GM18861 (cell line): ENCODE data around the gene CFP.
"Not testable (repeated sequence)": the region's sequence is repeated elsewhere in the genome, so short reads cannot be mapped to it uniquely, and the experiment has no call there.

Experiments used
- ATAC-seq: cut with Tn5 transposase; IDR thresholded peaks from one replicate; pipeline ENCODE4 v1.9.1; 2021; ENCODE audit not compliant: unreplicated experiment

CFP gene

GRCh38 chrX:47607091-47607490 is 22.6 kb downstream of the CFP start:
- ATAC-seq, result no peak

GRCh38 chrX:47605024-47605423 is 24.7 kb downstream of the CFP start:
- ATAC-seq, result no peak

- not testable (repeated sequence) for ATAC-seq
Measured at GRCh38 chrX:47603125-47603524, 26.6 kb downstream of the CFP start.

- no peak for ATAC-seq
Measured at GRCh38 chrX:47597222-47597621, 32.5 kb downstream of the CFP start.

- ATAC-seq, result no peak
Measured at GRCh38 chrX:47596256-47596655, 33.5 kb downstream of the CFP start.

DNA sequence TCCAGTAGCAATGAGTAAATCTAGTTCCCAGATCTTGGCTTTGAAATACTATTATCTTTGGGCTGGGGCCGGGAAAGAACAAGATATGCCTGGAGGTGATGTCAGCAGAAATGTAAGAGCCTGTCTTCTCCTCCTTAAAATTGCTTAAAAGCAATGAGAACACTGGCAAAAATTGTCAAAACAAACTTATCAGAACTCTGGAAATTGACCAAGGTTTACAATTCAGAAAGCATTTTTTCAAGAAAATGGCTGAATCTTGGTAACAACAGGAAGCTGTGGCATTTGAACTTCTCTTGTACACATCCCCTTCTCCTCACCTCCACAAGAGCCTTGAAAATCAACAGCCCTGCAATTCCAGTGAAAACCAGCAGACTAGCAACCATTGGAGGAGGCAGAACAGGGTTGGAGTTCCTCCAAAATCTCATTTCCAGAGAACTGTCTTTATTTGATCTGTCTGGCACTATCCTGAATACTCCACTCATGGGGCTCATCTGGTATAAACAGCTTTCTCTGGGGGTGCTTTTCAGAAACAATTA is 33.9 kb downstream of the CFP start:
- ATAC-seq, result no peak

GRCh38 chrX:47593522-47593921 is 36.2 kb downstream of the CFP start:
- no peak for ATAC-seq

- no peak for ATAC-seq
Measured at GRCh38 chrX:47590984-47591383, 38.7 kb downstream of the CFP start.

DNA sequence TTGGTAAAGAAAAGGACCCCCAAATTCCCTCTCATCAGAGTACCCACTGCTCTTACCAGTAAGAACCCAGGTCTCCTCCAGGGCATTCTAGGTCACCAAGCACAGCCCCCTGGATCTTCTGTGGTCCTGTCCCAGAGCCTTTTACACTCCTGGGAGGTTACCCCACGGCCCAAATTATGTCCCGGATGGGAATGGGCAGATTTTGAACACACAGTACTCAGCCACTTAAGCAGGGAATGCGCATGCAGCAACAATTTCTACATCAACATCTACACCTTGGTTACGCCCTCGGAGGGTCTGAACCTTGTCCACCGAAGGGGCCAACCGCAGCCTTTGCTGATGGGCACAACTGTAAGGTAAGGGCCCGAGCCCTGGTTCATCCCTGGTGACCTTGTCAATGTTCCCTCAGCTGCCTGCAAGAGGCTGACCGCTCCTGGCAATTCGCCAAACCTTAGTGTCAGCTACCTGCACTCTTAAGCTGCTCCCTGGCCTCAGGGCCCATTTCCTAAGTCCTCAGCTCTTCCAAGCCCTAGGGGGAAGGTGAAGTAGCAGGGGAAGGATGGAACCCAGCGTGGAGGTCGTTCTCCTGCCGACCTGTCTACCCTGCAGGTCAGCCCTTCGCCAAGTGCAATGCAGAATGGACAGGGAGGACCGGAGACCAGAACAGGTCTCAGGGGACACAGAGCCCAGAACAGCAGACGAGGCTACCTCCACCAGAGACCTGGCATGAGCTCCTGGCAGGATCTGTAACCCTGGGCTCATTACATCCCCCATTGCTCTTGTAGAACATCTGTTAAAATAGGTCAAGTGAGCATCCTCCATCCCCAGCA is 41.6 kb downstream of the CFP start:
- ATAC-seq, result no peak

DNA sequence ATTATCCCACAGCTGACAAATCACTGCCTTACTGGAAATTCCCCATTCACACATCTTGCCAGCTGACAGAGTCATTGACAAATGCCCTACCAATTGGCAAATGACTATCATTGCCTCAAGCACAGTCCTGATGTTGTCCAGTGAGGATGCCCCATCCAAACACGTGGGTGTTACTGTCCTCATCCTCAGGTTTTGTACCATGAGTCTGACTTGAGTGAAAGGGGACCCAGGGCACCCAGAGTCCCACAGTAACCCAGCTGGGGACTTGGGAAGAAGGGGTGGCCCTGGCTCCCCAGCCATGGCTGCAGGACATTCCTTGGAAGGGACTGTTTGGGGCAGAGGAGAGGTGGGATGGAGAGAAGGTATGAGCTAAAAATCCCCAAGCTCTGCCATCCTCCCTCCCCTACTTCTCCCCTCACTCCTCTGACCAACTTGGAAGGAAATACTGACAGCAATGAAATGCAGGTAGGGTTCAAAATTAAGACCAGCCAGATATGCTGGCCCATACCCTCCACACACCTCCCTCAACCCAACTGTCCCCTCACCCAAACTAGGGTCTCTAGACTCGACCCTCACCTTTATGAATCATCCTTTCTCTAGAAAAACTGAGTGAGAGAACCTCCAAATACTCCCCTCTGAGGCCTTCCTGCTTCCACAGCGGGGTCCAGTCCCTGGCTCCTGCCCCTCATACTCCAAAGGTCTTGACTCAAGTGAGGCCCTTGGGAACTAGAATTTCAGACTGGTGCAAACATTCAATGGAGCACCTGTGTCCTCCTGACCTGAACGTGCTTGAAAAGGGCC is 42.4 kb downstream of the CFP start:
- no peak for ATAC-seq

GRCh38 chrX:47586043-47586787 is 43.5 kb downstream of the CFP start:
- no peak for ATAC-seq

- no peak for ATAC-seq
Measured at GRCh38 chrX:47585273-47585672, 44.5 kb downstream of the CFP start.

DNA sequence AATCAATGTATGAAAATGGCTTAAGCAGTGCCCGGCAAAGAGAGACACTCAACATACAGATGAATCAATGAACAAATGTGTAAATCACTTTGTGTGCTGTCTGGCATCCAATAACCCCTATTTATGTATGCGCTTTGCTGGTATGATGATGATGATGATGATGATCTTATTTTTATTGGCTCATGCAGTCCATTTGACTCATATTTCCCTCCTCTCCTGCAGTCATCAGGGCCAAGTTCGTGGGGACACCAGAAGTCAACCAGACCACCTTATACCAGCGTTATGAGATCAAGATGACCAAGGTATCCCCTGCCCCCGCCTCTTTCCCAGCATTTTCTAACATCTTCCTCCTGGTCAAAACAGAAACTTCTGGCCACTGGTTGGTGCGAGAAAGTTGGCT is 45.0 kb downstream of the CFP start:
- no peak for ATAC-seq

DNA sequence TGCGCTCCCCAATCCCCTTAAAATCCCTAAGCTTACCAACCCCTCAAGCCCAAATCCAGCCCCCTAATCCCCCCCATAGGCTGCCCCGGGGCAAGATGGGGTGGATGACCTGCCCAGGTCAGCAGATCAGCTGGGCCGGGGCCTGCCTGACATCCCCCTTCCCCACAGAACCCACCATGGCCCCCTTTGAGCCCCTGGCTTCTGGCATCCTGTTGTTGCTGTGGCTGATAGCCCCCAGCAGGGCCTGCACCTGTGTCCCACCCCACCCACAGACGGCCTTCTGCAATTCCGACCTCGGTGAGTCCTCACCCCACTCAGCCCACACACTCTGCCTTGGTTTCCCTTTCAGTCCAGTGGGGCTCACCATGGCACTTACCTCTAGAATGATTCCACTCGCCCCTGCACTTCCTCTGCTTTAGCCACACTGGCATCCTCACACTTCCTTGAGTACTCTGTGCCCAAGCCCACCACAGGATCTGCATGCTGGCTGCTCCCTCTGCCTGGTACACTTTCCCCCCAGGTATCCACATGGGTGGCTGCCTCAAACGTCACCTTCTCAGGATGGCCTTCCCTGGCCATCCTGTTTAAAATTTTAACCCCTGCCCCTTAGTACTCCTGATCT is 46.4 kb downstream of the CFP start:
- ATAC-seq, result no peak

GRCh38 chrX:47581731-47582647 is 47.7 kb downstream of the CFP start, which contains the start of gene TIMP1:
Gene TIMP1 (plus strand): TSS chrX:47582436. CDS start chrX:47583416, 980 bp downstream.
- peak; percentile 77 for ATAC-seq

DNA sequence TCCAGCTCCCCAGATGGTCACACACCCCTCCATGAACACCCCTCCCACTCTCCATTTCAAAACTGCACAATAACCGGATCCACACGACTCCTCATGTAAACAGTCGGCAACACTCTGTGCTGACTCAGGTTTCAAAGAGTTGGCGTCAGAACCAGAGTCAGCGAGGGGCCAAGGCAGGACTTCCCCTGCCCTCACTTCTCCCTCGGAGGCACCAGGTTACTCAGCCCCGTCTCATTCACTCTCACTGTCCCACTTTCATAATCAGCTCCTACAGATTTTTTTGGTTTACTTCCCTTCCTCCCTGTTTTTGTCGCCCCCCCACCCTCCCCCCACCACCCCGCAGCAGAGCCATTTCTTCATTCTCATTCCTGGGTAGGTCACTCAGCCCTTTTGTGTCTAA is 50.2 kb downstream of the CFP start:
- no peak for ATAC-seq

DNA sequence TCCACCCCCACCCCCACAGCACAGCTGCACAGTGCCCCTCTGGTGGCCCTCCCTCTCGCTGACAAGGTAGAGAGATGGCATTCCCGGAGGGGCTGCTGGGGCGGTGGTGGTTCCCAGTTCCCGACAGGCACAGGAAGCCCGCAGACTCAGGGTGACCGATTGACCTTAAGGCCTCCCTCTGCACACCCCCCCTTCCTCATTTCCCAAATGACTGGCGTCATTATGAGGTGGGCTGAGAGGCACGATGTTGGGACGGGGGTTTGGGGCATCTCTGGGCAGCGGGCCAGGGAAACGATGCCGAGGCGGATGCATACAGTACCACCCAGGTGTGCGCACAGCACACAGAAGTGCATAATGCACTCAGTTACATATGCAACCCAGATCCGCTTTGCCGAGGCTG is 51.0 kb downstream of the CFP start:
- ATAC-seq, result no peak

- ATAC-seq, result no peak
Measured at GRCh38 chrX:47577901-47578300, 51.8 kb downstream of the CFP start.

GRCh38 chrX:47577424-47577823 is 52.3 kb downstream of the CFP start:
- no peak for ATAC-seq
